Lower lobe of right lung (tissue), 2 donors: ENCODE data around the gene GRIN2C. TPM values are rescaled to one million over a fixed set of nuclear protein-coding genes. Genes with fewer than 3 reads are reported as not detected.
"Not testable (repeated sequence)": the region's sequence is repeated elsewhere in the genome, so short reads cannot be mapped to it uniquely, and the experiment has no call there.

Experiments used
- ATAC-seq, 2 donors: fragments of 200-7000 bp; cut with Tn5 transposase; one replicate each; pipeline ENCODE4 v1.9.1; 2020 to 2022; ENCODE audit warnings: mild to moderate bottlenecking in 2 of 2, moderate library complexity in 2 of 2
- DNase-seq: peaks from one replicate; pipeline ENCODE4 v3.0.0-alpha.2; 2020
- H3K27ac ChIP-seq: fragments of 200-600 bp; one replicate; pipeline ENCODE4 v1.8.0; 2022
- H3K27me3 ChIP-seq: fragments of 200-600 bp; one replicate; pipeline ENCODE4 v1.8.0; 2022; ENCODE audit warnings: low read depth
- H3K36me3 ChIP-seq: fragments of 200-600 bp; one replicate; pipeline ENCODE4 v1.8.0; 2022; ENCODE audit warnings: mild to moderate bottlenecking
- H3K4me1 ChIP-seq: fragments of 200-600 bp; one replicate; pipeline ENCODE4 v1.8.0; 2022
- H3K4me3 ChIP-seq: fragments of 200-600 bp; one replicate; pipeline ENCODE4 v1.8.0; 2022; ENCODE audit warnings: mild to moderate bottlenecking
- H3K9me3 ChIP-seq: fragments of 200-600 bp; one replicate; pipeline ENCODE4 v1.8.0; 2022
- CTCF ChIP-seq: fragments of 200-600 bp; IDR thresholded peaks from one replicate; pipeline ENCODE4 v1.8.0; 2022; ENCODE audit warnings: antibody characterized with exemption, mild to moderate bottlenecking
- intact Hi-C: fragments of 100-400 bp; cut with DNase I; formaldehyde crosslinking; loops from one replicate; pipeline ENCODE4 v1.11.0; 2022
- long read RNA-seq: library from polyadenylated mRNA; unstranded; transcript quantifications from one replicate; pipeline ENCODE4 v2.0.0, GENCODE V29; 2021
- total RNA-seq: library from RNA; stranded (reverse); fragmentation: NEBNext Ultra II Directional; extraction: Animal tissue kit (Norgen Biotek cat#: 25700); gene quantifications from one replicate; pipeline ENCODE4 v1.2.1, GENCODE V29; 2021
- donor health status: DM: no; HTN: yes; CAD: no; lungs with severe emphysema.

Gene GRIN2C
- total RNA-seq, result 0.83 TPM
- long read RNA-seq, partial matches to known transcripts, result 0 of 1 reads
- long read RNA-seq, other reads (novel, unspliced or antisense), result 1 of 1 reads

GRCh38 chr17:74859459-74860228, at the start of gene GRIN2C:
GRIN2C (minus strand) TSS chr17:74859885; CDS start chr17:74855092, 4,793 bp downstream.
- peak; percentile 27 for TF ChIP-seq CTCF
- ATAC-seq (no peak), DNase-seq (no peak)
- H3K27ac ChIP-seq, result no peak within 1 kb of the TSS
- intact Hi-C loops, result no loop called here
- H3K9me3 ChIP-seq, result no peaks in the 10 kb centered on the region
- H3K27me3 ChIP-seq, result peaks cover 55% of the 10 kb centered on the region
- H3K4me1 ChIP-seq, result peaks cover 22% of the 10 kb centered on the region
- H3K4me3 ChIP-seq, result peak within 1 kb of the TSS; percentile 28
- H3K36me3 ChIP-seq, result no peaks in the 10 kb centered on the region

DNA sequence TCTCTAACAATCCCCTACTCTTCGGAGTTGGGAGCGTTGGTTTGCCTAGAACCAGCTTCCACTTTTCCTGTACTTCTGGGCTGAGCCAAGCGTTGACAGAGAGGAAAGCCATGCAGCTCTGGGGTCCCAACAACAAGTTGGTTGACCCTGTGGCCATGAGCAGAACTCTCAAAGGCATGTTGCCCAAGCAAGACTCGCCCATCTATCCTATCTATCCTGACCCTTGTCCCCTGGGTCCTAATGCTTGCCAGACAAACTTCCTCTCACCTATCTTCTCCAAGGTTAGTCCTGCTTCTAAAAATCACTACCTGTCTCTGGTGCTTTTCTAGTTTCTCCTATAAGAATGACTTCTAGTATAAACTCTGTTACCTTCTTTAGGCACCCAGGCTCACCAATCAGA, 49.4 kb upstream of the GRIN2C start:
- H3K27ac ChIP-seq, H3K4me3 ChIP-seq, DNase-seq, H3K27me3 ChIP-seq, H3K4me1 ChIP-seq, H3K36me3 ChIP-seq, H3K9me3 ChIP-seq, intact Hi-C loops, ATAC-seq: not testable (repeated sequence)

- no peak overlapping the region for H3K27ac ChIP-seq
- no peaks in the 10 kb centered on the region for H3K36me3 ChIP-seq
- H3K9me3 ChIP-seq, result no peaks in the 10 kb centered on the region
- no peak overlapping the region for H3K4me3 ChIP-seq
- H3K4me1 ChIP-seq, result no peaks in the 10 kb centered on the region
- no peak for DNase-seq
- no peak for ATAC-seq
- peaks cover 3% of the 10 kb centered on the region for H3K27me3 ChIP-seq
- TF ChIP-seq CTCF, result no peak
- intact Hi-C loops, result no loop called here
These were observed 47.3 kb upstream of the GRIN2C start for GRCh38 chr17:74907012-74907411.

GRCh38 chr17:74906214-74906793, 46.6 kb upstream of the GRIN2C start:
- H3K27me3 ChIP-seq, H3K4me3 ChIP-seq, H3K27ac ChIP-seq, H3K9me3 ChIP-seq, DNase-seq, ATAC-seq, H3K4me1 ChIP-seq, H3K36me3 ChIP-seq, intact Hi-C loops: not testable (repeated sequence)

- no peak for TF ChIP-seq CTCF
- Histone ChIP-seq H3K36me3 (no peaks in the 10 kb centered on the region), H3K27me3 (peaks cover 3% of the 10 kb centered on the region), H3K4me1 (no peaks in the 10 kb centered on the region), H3K4me3 (no peak overlapping the region), H3K9me3 (no peaks in the 10 kb centered on the region), H3K27ac (no peak overlapping the region)
- DNase-seq (no peak), ATAC-seq (no peak)
- intact Hi-C loops, result no loop called here
These were observed 45.2 kb upstream of the GRIN2C start for GRCh38 chr17:74904687-74905409.

DNA sequence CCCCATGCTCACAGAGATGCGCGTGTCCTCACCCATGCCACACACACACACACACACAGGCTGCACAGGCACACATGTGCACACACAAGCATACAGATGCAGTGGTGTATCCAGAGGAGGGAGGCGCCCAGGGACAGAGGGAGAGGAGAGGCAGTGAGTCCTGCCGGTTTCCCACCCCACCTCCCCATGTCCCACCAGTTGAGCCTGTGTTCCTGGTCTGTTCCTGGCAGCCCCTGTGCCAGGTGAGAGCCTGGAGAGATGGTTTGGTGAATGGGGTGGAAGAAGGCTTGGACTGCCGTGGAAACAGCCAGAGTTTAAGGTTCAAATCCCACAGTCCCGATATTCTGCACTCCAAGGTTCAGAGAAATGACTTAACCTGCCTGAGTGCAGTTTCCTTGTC, 44.0 kb upstream of the GRIN2C start:
- no peak for TF ChIP-seq CTCF
- ATAC-seq (no peak), DNase-seq (no peak)
- Histone ChIP-seq H3K9me3 (no peaks in the 10 kb centered on the region), H3K4me1 (no peaks in the 10 kb centered on the region), H3K4me3 (no peak overlapping the region), H3K27ac (no peak overlapping the region), H3K36me3 (no peaks in the 10 kb centered on the region), H3K27me3 (peaks cover 3% of the 10 kb centered on the region)
- intact Hi-C loops, result no loop called here
